Heart left ventricle (tissue), 13 donors: ENCODE data around the gene ELFN1.

Source experiments
- CTCF ChIP-seq, 12 donors: fragments of 200-600 bp; sonication (generic) in 4 of 12; IDR thresholded peaks; one replicate each; pipeline versions ENCODE4 v1.5.0 to v1.8.0; 2018 to 2022; ENCODE audit warnings: antibody characterized with exemption in 12 of 12, mild to moderate bottlenecking in 5 of 12
- POLR2A ChIP-seq, 2 donors: fragments of 450-650 bp; IDR thresholded peaks; one replicate each; pipeline ENCODE4 v1.6.1; 2017; ENCODE audit warnings: antibody characterized with exemption in 2 of 2, mild to moderate bottlenecking in 2 of 2, moderate library complexity in 2 of 2
- donor health status: ischemic (EF 13 %, LVEDD 7.1; RV severe dilation, severe dysfunction).
- donor health status: DM: no; HTN: yes; CAD: no.
- donor health status: DM: no; HTN: no; CAD: no.
- donor health status: ischemic (EF 25% LVEDD 6.9; RV normal size, moderate dysfunction).
- donor health status: ischemic (EF 25% LVEDD 5.7; RV mildly dilated, moderate dysfunction).
- donor health status: ischemic (EF 35%, LVEDD 5.7; RV mildly dilated, moderate dysfunction).
- donor health status: nonischemic (EF 11% LVEDD 7.7; RV severe dilation, severe dysfunction).
- donor health status: DM: yes; HTN: yes; CAD: no.
- donor health status: PGD.
- donor health status: ischemic (EF 29% LVEDD 5.4; RV normal size, mild dysfunction).
- donor health status: nonischemic (EF 23%, LVEDD 6.1; RV moderate dilation, normal function).

- TF ChIP-seq CTCF (IDR thresholded peaks at IDR 0.05), result no peak
- TF ChIP-seq POLR2A (IDR thresholded peaks at IDR 0.05), result no peak
Measured at GRCh38 chr7:1700086-1700485, 30.0 kb downstream of the ELFN1 start.
